SK-N-SH (cell line): ENCODE measurements around the gene CRTC3. TPM values are rescaled to one million over a fixed set of nuclear protein-coding genes. Genes with fewer than 3 reads are reported as not detected.

ENCODE experiments used
- CTCF ChIA-PET: fragments of 300-600, 350-600 bp; formaldehyde crosslinking; extraction: SDS; loops from one replicate; lab custom pipeline; 2021; lab: Yijun Ruan, JAX
- POLR2A ChIA-PET: fragments of 350-600 bp; sonication (Branson Sonifier 250); formaldehyde crosslinking; extraction: SDS; loops from one replicate; lab custom pipeline; 2020; ENCODE audit warnings: antibody characterized with exemption, inconsistent platforms; lab: Yijun Ruan, JAX
- DNase-seq: peaks from one replicate; pipeline ENCODE4 v3.0.0; 2012
- H2AFZ ChIP-seq: fragments of 200-600 bp; sonication (generic); 2 replicates; pipeline ENCODE4 v1.8.1; 2016; ENCODE audit warnings: antibody characterized with exemption, mild to moderate bottlenecking, low read depth
- H3F3A ChIP-seq: fragments of 200-600 bp; sonication (generic); replicated peaks from 2 replicates; pipeline ENCODE3; 2016; ENCODE audit warnings: antibody characterized with exemption, mild to moderate bottlenecking; ENCODE audit not compliant: insufficient read depth
- H3K27ac ChIP-seq, 2 experiments: fragments of 200-500 bp in 1 of 2; fragments of 200-600 bp in 1 of 2; sonication (Bioruptor generic) in 1 of 2; sonication (generic), shearing (Covaris generic) in 1 of 2; 2 replicates each; pipeline versions ENCODE4 v1.5.1 to v1.6.1; 2014 to 2016; ENCODE audit warnings: low read depth in 2 of 2, inconsistent platforms in 1 of 2, low read length in 1 of 2, mild to moderate bottlenecking in 1 of 2, mixed read lengths in 1 of 2
- H3K27me3 ChIP-seq: fragments of 200-600 bp; sonication (generic), shearing (Covaris generic); 2 replicates; pipeline ENCODE4 v1.6.1; 2016; ENCODE audit warnings: mixed run types; ENCODE audit not compliant: insufficient read depth
- H3K36me3 ChIP-seq, 2 experiments: fragments of 200-500 bp in 1 of 2; fragments of 200-600 bp in 1 of 2; sonication (Bioruptor generic) in 1 of 2; sonication (generic) in 1 of 2; replicated peaks in 1 of 2; 2 replicates each; pipeline versions ENCODE3 to v1.5.1; 2014 to 2016; ENCODE audit warnings: low read length in 1 of 2, mild to moderate bottlenecking in 1 of 2; ENCODE audit not compliant: insufficient read depth in 2 of 2, control insufficient read depth in 1 of 2
- H3K4me1 ChIP-seq, 2 experiments: fragments of 200-500 bp in 1 of 2; fragments of 200-600 bp in 1 of 2; sonication (Bioruptor generic) in 1 of 2; sonication (generic), shearing (Covaris generic) in 1 of 2; 2 replicates each; pipeline versions ENCODE4 v1.5.1 to v1.6.1; 2014 to 2016; ENCODE audit warnings: low read depth in 1 of 2, low read length in 1 of 2, mixed run types in 1 of 2; ENCODE audit not compliant: insufficient read depth in 2 of 2, control insufficient read depth in 1 of 2
- H3K4me2 ChIP-seq: fragments of 200-600 bp; sonication (generic), shearing (Covaris generic); 2 replicates; pipeline ENCODE4 v1.6.1; 2017; ENCODE audit warnings: mixed run types
- H3K4me3 ChIP-seq, 2 experiments: fragments of 200-500 bp in 1 of 2; fragments of 200-600 bp in 1 of 2; sonication (Bioruptor generic) in 1 of 2; sonication (generic), shearing (Covaris generic) in 1 of 2; 2 replicates each; pipeline versions ENCODE4 v1.5.1 to v1.8.1; 2014 to 2016; ENCODE audit warnings: low read depth in 2 of 2, inconsistent platforms in 1 of 2, low read length in 1 of 2, mild to moderate bottlenecking in 1 of 2, mixed read lengths in 1 of 2, moderate library complexity in 1 of 2
- H3K79me2 ChIP-seq: fragments of 200-600 bp; sonication (generic); 2 replicates; pipeline ENCODE4 v1.8.1; 2017; ENCODE audit warnings: mild to moderate bottlenecking; ENCODE audit not compliant: insufficient read depth
- H3K9ac ChIP-seq: fragments of 200-600 bp; sonication (generic); 2 replicates; pipeline ENCODE4 v1.6.1; 2017; ENCODE audit warnings: mixed run types
- H3K9me2 ChIP-seq: fragments of 200-600 bp; sonication (generic); 2 replicates; pipeline ENCODE4 v1.6.1; 2017; ENCODE audit warnings: mixed run types
- H3K9me3 ChIP-seq: fragments of 200-600 bp; sonication (generic); 2 replicates; pipeline ENCODE4 v1.6.1; 2017; ENCODE audit warnings: mixed run types, mild to moderate bottlenecking, moderate library complexity
- H4K20me1 ChIP-seq: fragments of 200-600 bp; sonication (generic); 2 replicates; pipeline ENCODE4 v1.6.1; 2017; ENCODE audit warnings: mild to moderate bottlenecking, mixed run types; ENCODE audit not compliant: insufficient read depth
- CHD2 ChIP-seq: fragments of 150-350 bp; IDR thresholded peaks from 2 replicates; pipeline ENCODE4 v1.6.1; 2018; ENCODE audit warnings: low read length; ENCODE audit not compliant: partially characterized antibody
- ELF1 ChIP-seq: IDR thresholded peaks from 2 replicates; pipeline ENCODE4 v1.4.0; 2012
- EP300 ChIP-seq, 2 experiments: IDR thresholded peaks; 2 replicates each; pipeline versions ENCODE4 v1.4.0 to v1.6.1; 2012; ENCODE audit warnings: borderline replicate concordance in 1 of 2, low read depth in 1 of 2, low read length in 1 of 2
- FOXM1 ChIP-seq: IDR thresholded peaks from 2 replicates; pipeline ENCODE4 v1.4.0; 2012; ENCODE audit warnings: low read depth, mild to moderate bottlenecking
- GATA2 ChIP-seq: sonication (generic); formaldehyde crosslinking; IDR thresholded peaks from 2 replicates; pipeline ENCODE4 v1.5.0; 2020; ENCODE audit warnings: mild to moderate bottlenecking, missing genetic modification reagents
- IRF3 ChIP-seq: fragments of 150-350 bp; IDR thresholded peaks from 2 replicates; pipeline ENCODE4 v1.6.1; 2016; ENCODE audit warnings: mild to moderate bottlenecking, low read depth, low read length
- JUND ChIP-seq: IDR thresholded peaks from 2 replicates; pipeline ENCODE4 v1.4.0; 2012
- MXI1 ChIP-seq: IDR thresholded peaks from 2 replicates; pipeline ENCODE4 v1.6.1; 2012; ENCODE audit warnings: mild to moderate bottlenecking, low read depth, low read length, improper control_type of control experiment
- POLR2AphosphoS5 ChIP-seq: IDR thresholded peaks from 2 replicates; pipeline ENCODE4 v1.6.1; 2012; ENCODE audit warnings: low read depth, low read length
- RAD21 ChIP-seq: IDR thresholded peaks from 2 replicates; pipeline ENCODE4 v1.6.1; 2012; ENCODE audit warnings: mild to moderate bottlenecking, low read length
- RCOR1 ChIP-seq: fragments of 150-350 bp; IDR thresholded peaks from 2 replicates; pipeline ENCODE4 v1.6.1; 2017; ENCODE audit warnings: antibody characterized with exemption, low read length
- SIN3A ChIP-seq: IDR thresholded peaks from 2 replicates; pipeline ENCODE4 v1.6.1; 2012; ENCODE audit warnings: low read depth, mild to moderate bottlenecking, low read length, moderate library complexity, borderline replicate concordance
- TCF12 ChIP-seq: IDR thresholded peaks from 2 replicates; pipeline ENCODE4 v1.4.0; 2012
- YY1 ChIP-seq: IDR thresholded peaks from 2 replicates; pipeline ENCODE4 v1.4.0; 2012; ENCODE audit warnings: low read depth, mild to moderate bottlenecking
- ZBTB33 ChIP-seq: IDR thresholded peaks from 2 replicates; pipeline ENCODE4 v1.4.0; 2012; ENCODE audit warnings: low read depth, borderline replicate concordance
- whole genome bisulfite sequencing: methylation state at CpG from one replicate; pipeline ENCODE4 v1.1.6; 2017; ENCODE audit warnings: low lambda C conversion rate; 5-methylcytosine and 5-hydroxymethylcytosine counted together
- polyA plus RNA-seq, 3 experiments: library from polyadenylated mRNA; depleted of rRNA; stranded (reverse); fragments of >200 nt; gene quantifications; 2 replicates each; pipeline ENCODE4 v1.2.3, GENCODE V29; 2012
- TF ChIP-seq, protein P1 (sequence below): fragments of 200-600 bp; sonication (generic); IDR thresholded peaks from 2 replicates; pipeline ENCODE4 v1.6.1; 2017; ENCODE audit warnings: antibody characterized with exemption, mild to moderate bottlenecking, moderate library complexity
- TF ChIP-seq, protein P2 (sequence below): IDR thresholded peaks from 2 replicates; pipeline ENCODE4; 2012

The CRTC3 gene
- polyA plus RNA-seq, 1 of the 3 experiments (the other 2 are of a cell fraction): 16.7 TPM

GRCh38 chr15:90583471-90584252, 53.9 kb downstream of the CRTC3 start:
- no peak for DNase-seq
- H3K36me3 ChIP-seq: no peaks in the 10 kb centered on the region
- H2AFZ ChIP-seq: no peak overlapping the region
- no peak overlapping the region for H3K4me2 ChIP-seq
- peaks cover 5% of the 10 kb centered on the region for H3F3A ChIP-seq
- no peaks in the 10 kb centered on the region for H3K9me2 ChIP-seq
- 92% methylated on average over 5 of the region's 5 CpGs for WGBS
- H3K27ac ChIP-seq: no peak overlapping the region
- H4K20me1 ChIP-seq: peaks cover 9% of the 10 kb centered on the region; the same call in 1 of the 2 replicates
- no peaks in the 10 kb centered on the region for H3K27me3 ChIP-seq
- TF ChIP-seq ZBTB33: no peak
- TF ChIP-seq ELF1: no peak
- no peak for TF ChIP-seq RCOR1
- no peak for TF ChIP-seq SIN3A
- no peak for TF ChIP-seq POLR2AphosphoS5
- TF ChIP-seq CHD2: no peak
- TF ChIP-seq RAD21: no peak
- no peak for TF ChIP-seq TCF12
- TF ChIP-seq MXI1: no peak
- TF ChIP-seq GATA2 (CRISPR knock-in tag): no peak
- TF ChIP-seq EP300 (IDR thresholded peaks at IDR 0.05; ENCODE audit: borderline replicate concordance in 1 of 2, low read depth in 1 of 2, low read length in 1 of 2): no peak
- TF ChIP-seq FOXM1: no peak
- TF ChIP-seq, protein P1, sequence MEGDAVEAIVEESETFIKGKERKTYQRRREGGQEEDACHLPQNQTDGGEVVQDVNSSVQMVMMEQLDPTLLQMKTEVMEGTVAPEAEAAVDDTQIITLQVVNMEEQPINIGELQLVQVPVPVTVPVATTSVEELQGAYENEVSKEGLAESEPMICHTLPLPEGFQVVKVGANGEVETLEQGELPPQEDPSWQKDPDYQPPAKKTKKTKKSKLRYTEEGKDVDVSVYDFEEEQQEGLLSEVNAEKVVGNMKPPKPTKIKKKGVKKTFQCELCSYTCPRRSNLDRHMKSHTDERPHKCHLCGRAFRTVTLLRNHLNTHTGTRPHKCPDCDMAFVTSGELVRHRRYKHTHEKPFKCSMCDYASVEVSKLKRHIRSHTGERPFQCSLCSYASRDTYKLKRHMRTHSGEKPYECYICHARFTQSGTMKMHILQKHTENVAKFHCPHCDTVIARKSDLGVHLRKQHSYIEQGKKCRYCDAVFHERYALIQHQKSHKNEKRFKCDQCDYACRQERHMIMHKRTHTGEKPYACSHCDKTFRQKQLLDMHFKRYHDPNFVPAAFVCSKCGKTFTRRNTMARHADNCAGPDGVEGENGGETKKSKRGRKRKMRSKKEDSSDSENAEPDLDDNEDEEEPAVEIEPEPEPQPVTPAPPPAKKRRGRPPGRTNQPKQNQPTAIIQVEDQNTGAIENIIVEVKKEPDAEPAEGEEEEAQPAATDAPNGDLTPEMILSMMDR: no peak
- TF ChIP-seq, protein P2, sequence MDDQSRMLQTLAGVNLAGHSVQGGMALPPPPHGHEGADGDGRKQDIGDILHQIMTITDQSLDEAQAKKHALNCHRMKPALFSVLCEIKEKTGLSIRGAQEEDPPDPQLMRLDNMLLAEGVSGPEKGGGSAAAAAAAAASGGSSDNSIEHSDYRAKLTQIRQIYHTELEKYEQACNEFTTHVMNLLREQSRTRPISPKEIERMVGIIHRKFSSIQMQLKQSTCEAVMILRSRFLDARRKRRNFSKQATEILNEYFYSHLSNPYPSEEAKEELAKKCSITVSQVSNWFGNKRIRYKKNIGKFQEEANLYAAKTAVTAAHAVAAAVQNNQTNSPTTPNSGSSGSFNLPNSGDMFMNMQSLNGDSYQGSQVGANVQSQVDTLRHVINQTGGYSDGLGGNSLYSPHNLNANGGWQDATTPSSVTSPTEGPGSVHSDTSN: no peak
- no peak for TF ChIP-seq YY1
- TF ChIP-seq JUND: no peak
- TF ChIP-seq IRF3: no peak
- ChIA-PET CTCF (no interaction called here), POLR2A (interaction anchor here (0.6 kb wide), 1 partner anchor 958 kb away, joined by 6 read pairs; no protein-coding TSS in a partner anchor)
- peaks cover 34% of the 10 kb centered on the region; the same call in 1 of the 2 replicates for H3K79me2 ChIP-seq
- H3K9me3 ChIP-seq: no peaks in the 10 kb centered on the region
- peaks cover 6 to 12% of the 10 kb centered on the region in 2 experiments; a peak in 2 of 4 replicates for H3K4me1 ChIP-seq
- no peak overlapping the region for H3K4me3 ChIP-seq
- H3K9ac ChIP-seq: no peak overlapping the region
